GM21528 (cell line): ENCODE measurements around the gene ELOVL5.

Experiments
- ATAC-seq: cut with Tn5 transposase; IDR thresholded peaks from one replicate; pipeline ENCODE4 v1.9.1; 2021; ENCODE audit warnings: mild to moderate bottlenecking, moderate library complexity; ENCODE audit not compliant: unreplicated experiment, low FRiP score

Gene ELOVL5

DNA sequence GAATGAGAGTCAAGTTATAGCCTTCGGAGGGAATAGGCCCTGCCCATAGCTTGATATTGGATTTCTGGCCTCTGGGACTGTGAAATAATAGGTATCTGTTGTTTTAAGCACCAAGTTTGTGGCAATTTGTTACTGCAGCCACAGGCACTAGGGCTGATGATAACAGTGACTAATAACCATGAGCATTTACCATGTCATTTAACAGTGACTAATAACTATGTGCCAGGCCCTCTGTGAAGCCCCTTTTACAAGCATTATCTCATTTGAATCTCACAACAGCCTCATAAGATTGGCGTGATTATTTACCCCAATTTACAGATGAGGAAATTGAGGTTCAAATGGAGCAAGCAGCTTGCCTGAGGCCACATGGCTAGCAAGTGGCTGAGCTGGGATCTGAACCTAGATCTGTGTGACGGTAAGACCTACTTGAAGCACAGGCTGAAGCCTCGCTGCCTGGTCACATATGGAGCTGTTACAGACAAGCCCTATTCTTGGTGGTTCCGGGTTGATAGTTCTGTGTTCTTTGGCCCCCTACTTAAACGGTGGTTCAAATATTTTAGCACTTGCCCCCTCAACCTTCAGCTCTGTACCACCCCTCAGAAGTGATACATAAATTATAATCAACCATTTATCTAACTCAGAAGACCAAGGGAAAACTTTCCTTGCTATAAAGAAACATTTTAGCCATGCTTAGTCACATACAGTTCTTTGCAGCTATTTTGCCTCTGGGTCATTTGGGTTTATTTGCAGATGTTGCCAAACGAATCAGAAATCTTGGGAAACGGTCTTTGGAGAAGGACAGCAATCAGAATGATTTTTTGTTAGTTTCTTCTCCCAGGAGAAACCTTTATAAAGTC, 98.3 kb downstream of the ELOVL5 start:
- no peak for ATAC-seq

- no peak for ATAC-seq
Observed at GRCh38 chr6:53246924-53247323, 101.8 kb downstream of the ELOVL5 start.

GRCh38 chr6:53244958-53245357, 103.8 kb downstream of the ELOVL5 start:
- peak; percentile 74 for ATAC-seq

GRCh38 chr6:53244399-53244931, 104.3 kb downstream of the ELOVL5 start:
- peak; percentile 19 for ATAC-seq

- ATAC-seq = no peak
Observed at GRCh38 chr6:53241938-53242337, 106.8 kb downstream of the ELOVL5 start.

DNA sequence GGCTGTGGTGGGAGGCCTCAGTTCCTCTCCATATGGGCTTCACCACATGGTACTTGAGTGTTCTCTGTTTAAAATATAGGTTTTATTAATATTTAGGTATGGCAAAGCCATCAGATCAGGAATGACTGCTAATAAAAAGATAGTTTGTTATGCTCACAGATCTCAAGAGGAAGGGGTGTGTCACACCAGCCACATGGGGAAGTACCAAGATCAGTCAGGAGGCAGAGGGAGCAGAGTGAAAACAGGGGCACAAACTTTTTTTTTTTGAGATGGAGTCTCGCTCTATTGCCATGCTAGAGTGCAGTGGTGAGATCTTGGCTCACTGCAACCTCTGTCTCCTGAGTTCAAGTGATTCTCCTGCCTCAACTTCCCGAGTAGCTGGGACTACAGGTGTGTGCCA, 108.0 kb downstream of the ELOVL5 start:
- no peak for ATAC-seq

DNA sequence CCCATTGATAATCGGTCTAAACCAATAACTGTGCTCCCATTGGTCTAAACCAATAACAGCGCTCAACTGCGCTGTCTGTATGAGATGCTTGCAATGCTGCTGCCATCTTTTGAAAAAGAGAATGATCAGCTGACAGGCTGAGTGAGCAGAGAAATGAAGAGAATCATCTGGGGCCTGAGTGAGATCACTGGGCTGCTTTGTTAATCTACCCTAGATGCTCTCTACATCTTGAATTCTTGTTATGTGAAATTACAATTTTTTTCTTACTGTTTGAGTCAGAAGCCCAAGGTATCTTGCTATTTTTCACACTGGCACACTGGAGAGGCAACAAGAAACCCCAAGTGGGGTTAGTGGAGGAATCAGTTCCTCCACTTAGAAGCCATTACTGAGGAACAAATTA, 108.6 kb downstream of the ELOVL5 start:
- ATAC-seq = no peak

DNA sequence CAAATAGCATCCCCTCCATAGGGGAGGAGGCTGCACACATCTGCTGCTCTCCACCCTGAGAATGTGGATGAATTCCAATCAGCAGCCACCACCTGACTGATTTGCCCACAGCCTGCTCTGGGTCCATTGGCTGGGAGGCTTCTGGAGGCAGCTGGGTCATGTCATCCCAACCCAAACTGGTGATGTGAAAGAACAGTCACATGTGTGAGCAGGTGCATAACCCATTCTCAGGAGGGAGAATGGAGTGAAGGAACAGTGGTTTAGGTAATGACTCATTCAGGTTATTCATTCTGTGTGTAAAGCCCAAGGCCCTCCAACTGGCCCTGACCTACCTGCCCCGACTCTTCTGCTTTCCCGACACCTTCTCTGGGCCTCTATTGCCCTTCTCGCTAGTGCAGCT, 109.2 kb downstream of the ELOVL5 start:
- peak; percentile 52 for ATAC-seq

DNA sequence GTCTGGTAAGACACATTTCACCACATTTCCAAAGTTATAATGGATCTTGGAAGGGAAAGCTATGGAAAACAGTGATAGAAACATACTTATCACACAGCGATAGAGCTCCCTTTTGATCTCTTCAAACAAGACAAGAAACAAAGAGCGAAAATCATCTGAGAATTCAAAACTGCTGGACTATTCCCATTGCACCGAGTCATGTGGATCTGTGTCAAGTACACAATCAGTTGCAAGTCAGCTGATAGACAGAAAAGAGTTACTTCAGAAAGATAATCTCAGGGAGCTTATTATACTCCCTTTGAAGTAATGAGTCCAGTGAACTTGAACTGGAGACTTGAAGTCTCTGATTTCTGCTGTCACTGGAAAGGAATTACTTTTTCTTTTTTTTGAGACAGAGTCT, 110.4 kb downstream of the ELOVL5 start:
- no peak for ATAC-seq

DNA sequence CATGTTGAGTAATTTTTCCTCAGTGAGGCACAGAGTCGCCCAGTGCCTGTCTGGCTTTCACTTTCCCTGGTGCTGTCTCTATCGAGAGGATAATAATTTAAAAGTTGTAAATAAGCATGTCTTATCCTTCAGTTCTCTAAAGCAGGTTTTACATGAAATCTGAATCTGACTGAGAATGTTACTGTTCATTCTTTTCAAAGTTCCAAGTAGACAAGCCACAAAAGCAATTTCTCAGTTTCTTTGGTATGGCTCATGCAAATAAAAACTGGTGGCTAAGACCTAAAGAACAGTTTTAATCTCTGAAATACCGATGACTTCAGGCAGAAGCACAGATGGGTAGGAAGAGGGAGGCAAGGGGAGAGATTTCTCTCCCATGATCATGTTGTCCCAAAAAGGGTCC, 112.5 kb downstream of the ELOVL5 start:
- ATAC-seq = no peak

DNA sequence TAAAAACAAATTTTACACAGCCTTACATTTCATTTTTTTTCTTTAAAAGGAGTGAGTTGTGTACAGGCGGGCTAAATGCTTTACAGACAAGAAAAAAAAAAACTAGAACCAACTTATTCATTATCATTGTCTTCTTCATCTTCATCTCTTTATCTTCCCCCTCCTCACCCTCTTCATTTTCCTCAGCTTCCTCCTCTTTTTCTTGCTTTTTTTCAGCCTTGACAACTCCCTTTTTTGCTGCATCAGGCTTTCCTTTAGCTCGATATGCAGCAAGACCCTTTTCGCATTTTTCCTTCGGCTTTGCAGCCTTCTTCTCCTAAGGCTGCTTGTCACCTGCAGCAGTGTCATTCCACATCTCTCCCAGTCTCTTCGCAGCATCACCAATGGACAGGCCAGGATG, 113.2 kb downstream of the ELOVL5 start:
- ATAC-seq = no peak

DNA sequence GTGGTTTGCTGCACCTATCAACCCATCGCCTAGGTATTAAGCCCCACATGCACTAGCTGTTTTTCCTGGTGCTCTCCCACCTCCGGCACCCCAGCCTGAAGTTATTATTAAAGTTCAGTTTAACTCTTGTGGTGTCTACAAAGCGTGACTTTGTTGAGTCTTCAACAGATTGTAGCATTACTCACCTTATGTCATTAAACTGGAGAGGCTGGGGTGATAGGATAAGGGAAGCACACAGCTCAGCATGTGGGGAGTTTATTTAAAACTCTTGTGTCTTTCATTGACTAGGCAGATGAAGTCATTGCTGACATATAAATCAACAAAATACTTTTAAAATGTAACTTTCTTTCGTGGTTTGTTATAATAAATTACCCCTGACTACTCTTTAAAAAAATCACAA, 115.4 kb downstream of the ELOVL5 start:
- ATAC-seq = no peak

DNA sequence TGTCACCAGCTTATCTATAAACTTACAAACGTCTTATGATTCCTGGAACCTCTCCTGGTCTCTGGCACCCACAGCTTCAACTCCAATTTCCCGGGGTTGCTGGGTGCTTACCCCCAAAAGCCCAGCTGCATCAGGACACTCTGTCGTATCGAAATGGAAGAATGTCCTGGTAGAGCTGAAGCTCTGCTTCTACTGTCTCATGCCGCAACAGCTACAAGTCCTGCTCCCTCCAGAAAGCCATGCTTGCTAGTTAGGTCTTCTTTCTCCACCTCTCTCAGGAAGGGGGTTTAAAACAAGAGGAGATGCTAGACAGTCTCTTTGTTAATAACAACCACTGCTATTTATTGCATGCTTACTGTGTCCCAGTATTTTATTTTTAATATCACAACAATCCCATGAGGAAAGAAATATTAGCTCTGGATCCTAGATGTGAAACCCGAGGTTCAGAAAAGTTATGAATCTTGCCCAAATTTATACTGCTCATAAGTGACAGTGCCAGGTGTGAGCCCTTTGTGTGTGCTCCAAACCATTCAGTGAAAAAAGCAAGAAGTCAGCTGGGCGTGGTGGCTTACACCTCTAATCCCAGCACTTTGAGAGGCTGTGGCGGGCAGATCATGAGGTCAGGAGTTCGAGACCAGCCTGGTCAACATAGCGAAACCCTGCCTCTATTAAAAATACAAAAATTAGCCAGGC, 117.8 kb downstream of the ELOVL5 start:
- ATAC-seq = peak; percentile 3

DNA sequence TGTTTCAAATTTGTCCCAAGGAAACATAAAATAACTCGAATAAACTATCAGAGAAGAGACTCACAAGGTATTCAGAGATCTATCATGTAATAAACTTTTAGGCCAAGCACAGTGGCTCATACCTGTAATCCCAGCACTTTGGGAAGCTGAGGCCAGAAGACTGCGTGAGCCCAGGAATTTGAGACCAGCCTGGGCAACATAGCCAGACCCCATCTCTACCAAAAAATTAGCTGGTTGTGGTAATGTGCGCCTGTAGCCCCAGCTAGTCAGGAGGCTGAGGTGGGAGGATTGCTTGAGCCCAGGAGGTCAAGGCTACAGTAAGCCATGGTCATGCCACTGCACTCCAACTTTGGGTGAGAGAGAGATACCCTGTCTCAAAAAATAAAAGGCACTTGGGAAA, 120.9 kb downstream of the ELOVL5 start:
- no peak for ATAC-seq

DNA sequence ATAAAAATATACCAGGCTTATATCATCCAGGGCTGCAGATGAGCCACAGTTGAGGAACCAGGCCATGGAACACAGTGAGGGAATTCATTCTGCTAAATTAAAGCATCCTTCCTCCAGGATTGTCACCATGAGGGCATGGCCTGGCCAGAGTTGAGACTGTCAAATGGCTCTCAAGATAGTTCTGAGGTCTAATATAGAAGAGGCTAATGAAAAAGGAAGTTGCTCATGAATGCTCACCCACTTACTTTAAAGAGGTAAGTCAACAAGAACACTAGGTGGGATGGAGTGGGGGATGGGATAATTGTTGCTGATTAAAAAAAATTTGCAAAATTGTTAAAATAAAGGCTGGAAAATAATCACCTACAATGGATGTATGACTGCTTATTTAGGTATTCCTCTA, 128.1 kb downstream of the ELOVL5 start:
- ATAC-seq = no peak
